GM19351 (cell line): ENCODE results near the gene TIAM1.

ENCODE experiments used
- ATAC-seq: cut with Tn5 transposase; IDR thresholded peaks from one replicate; pipeline ENCODE4 v1.9.1; 2021; ENCODE audit warnings: mild to moderate bottlenecking, moderate library complexity; ENCODE audit not compliant: unreplicated experiment

The TIAM1 gene

GRCh38 chr21:31142600-31142999 is 201.5 kb downstream of the TIAM1 start:
- no peak for ATAC-seq

GRCh38 chr21:31141389-31142000 is 202.6 kb downstream of the TIAM1 start:
- ATAC-seq, result no peak

- ATAC-seq, result no peak
Observed at GRCh38 chr21:31140676-31141075, 203.4 kb downstream of the TIAM1 start.

GRCh38 chr21:31140025-31140424 is 204.0 kb downstream of the TIAM1 start:
- no peak for ATAC-seq

- ATAC-seq, result no peak
Observed at GRCh38 chr21:31137960-31138359, 206.1 kb downstream of the TIAM1 start.

GRCh38 chr21:31136891-31137290 is 207.2 kb downstream of the TIAM1 start:
- peak; percentile 70 for ATAC-seq

- no peak for ATAC-seq
Observed at GRCh38 chr21:31135531-31136184, 208.4 kb downstream of the TIAM1 start.

GRCh38 chr21:31133243-31133830 is 210.7 kb downstream of the TIAM1 start:
- ATAC-seq, result no peak

GRCh38 chr21:31132574-31133242 is 211.4 kb downstream of the TIAM1 start:
- peak; percentile 75 for ATAC-seq

GRCh38 chr21:31130821-31131220 is 213.2 kb downstream of the TIAM1 start:
- ATAC-seq, result no peak

GRCh38 chr21:31128234-31128633 is 215.8 kb downstream of the TIAM1 start:
- no peak for ATAC-seq

- peak; percentile 80 for ATAC-seq
Observed at GRCh38 chr21:31124010-31124409, 220.1 kb downstream of the TIAM1 start.

- ATAC-seq, result no peak
Observed at GRCh38 chr21:31119199-31119598, 224.9 kb downstream of the TIAM1 start.

- no peak for ATAC-seq
Observed at GRCh38 chr21:31117128-31117916, 226.7 kb downstream of the TIAM1 start.

- ATAC-seq, result no peak
Observed at GRCh38 chr21:31115249-31115648, 228.8 kb downstream of the TIAM1 start.

- ATAC-seq, result no peak
Observed at GRCh38 chr21:31111093-31111492, 233.0 kb downstream of the TIAM1 start.

- no peak for ATAC-seq
Observed at GRCh38 chr21:31110430-31110829, 233.6 kb downstream of the TIAM1 start.

- no peak for ATAC-seq
Observed at GRCh38 chr21:31107871-31108270, 236.2 kb downstream of the TIAM1 start.

- no peak for ATAC-seq
Observed at GRCh38 chr21:31107176-31107785, 236.8 kb downstream of the TIAM1 start.

- no peak for ATAC-seq
Observed at GRCh38 chr21:31103571-31104265, 240.3 kb downstream of the TIAM1 start.
